HEK293T (cell line): Measurements from ENCODE around the gene CENPT.
A peak's percentile ranks its signal among the peaks of the same experiment; 100 is the strongest.

Experiments
- ARNT ChIP-seq: fragments of 450-650 bp; IDR thresholded peaks from 2 replicates; pipeline ENCODE4 v1.6.1; 2017; ENCODE audit warnings: mild to moderate bottlenecking
- BHLHE40 ChIP-seq: fragments of 450-650 bp; IDR thresholded peaks from 2 replicates; pipeline ENCODE4 v1.6.1; 2016; ENCODE audit warnings: mild to moderate bottlenecking, moderate library complexity, borderline replicate concordance
- CTBP1 ChIP-seq: fragments of 450-650 bp; IDR thresholded peaks from 2 replicates; pipeline ENCODE4 v1.6.1; 2016; ENCODE audit warnings: borderline replicate concordance
- ELF4 ChIP-seq: fragments of 450-650 bp; IDR thresholded peaks from 2 replicates; pipeline ENCODE4 v1.6.1; 2017; ENCODE audit warnings: antibody characterized with exemption
- FOXA1 ChIP-seq: fragments of 450-650 bp; IDR thresholded peaks from 2 replicates; pipeline ENCODE4 v1.6.1; 2016; ENCODE audit warnings: mild to moderate bottlenecking
- FOXK2 ChIP-seq: fragments of 450-650 bp; IDR thresholded peaks from 2 replicates; pipeline ENCODE4 v1.6.1; 2016; ENCODE audit warnings: mild to moderate bottlenecking
- FOXM1 ChIP-seq: fragments of 450-650 bp; IDR thresholded peaks from 2 replicates; pipeline ENCODE4 v1.6.1; 2017; ENCODE audit warnings: mild to moderate bottlenecking, borderline replicate concordance
- L3MBTL2 ChIP-seq: fragments of 450-650 bp; conservative IDR thresholded peaks from 2 replicates; pipeline ENCODE4 v1.6.1; 2016; ENCODE audit warnings: mild to moderate bottlenecking
- LEF1 ChIP-seq: fragments of 450-650 bp; IDR thresholded peaks from 2 replicates; pipeline ENCODE4 v1.6.1; 2017; ENCODE audit warnings: mild to moderate bottlenecking, borderline replicate concordance
- NFRKB ChIP-seq: fragments of 450-650 bp; IDR thresholded peaks from 2 replicates; pipeline ENCODE4 v1.6.1; 2016; ENCODE audit warnings: mild to moderate bottlenecking, moderate library complexity
- SP1 ChIP-seq: fragments of 450-650 bp; IDR thresholded peaks from 2 replicates; pipeline ENCODE4 v1.6.1; 2017
- SUZ12 ChIP-seq: fragments of 450-650 bp; IDR thresholded peaks from 2 replicates; pipeline ENCODE4 v1.6.1; 2016; ENCODE audit warnings: mild to moderate bottlenecking
- TARDBP ChIP-seq: fragments of 450-650 bp; IDR thresholded peaks from 2 replicates; pipeline ENCODE4 v1.6.1; 2016
- TF ChIP-seq, protein P1 (sequence below): fragments of 450-650 bp; IDR thresholded peaks from 2 replicates; pipeline ENCODE4 v1.6.1; 2016

DNA sequence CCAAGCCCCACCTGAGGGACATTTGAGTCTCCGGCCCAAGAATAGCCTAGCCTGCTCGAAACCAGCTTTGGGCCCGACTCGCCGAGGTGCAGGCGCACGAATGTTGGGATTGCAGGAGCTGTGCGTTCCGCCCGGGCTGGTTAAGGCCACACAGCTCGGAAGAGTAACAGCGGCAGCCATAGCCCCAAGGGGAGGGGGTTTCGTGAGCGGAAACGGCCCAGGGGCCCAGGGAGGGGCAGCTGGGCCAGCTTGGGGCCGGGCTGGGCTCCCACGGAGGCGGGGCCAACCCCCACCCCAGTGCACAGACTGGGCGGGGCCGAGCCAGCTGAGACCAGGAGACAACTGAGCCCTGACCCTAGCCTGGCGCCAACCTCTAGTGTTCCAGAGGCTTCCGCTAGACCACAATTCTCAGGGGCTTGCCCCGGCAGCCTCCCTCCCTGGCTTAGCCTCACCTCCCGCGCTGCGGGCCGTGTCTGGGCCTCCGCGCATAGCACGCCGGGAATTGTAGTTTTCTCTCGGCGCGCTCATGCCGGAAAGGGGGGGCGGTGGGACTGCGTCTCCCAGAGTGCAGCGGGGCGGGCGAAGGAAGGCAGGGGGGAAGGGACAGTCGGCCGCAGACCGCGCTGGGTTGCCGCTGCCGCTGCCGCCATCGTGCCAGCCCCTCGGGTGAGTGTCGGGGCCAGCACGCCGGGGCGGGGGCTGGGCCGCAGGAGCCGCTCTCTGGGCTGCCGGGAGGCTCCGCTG lies 1.0 kb downstream of the CENPT start, which contains the start of gene NUTF2:
- TF ChIP-seq FOXM1 (no peak; the same call in 1 of the 2 replicates), FOXK2 (no peak), TARDBP (no peak), SUZ12 (no peak), FOXA1 (no peak), BHLHE40 (no peak), ARNT (no peak), L3MBTL2 (0 out of 2 replicates have a peak, but pooled peaks have one; percentile 28), SP1 (no peak), CTBP1 (no peak), ELF4 (no peak), NFRKB (no peak), LEF1 (no peak)
- TF ChIP-seq, protein P1, sequence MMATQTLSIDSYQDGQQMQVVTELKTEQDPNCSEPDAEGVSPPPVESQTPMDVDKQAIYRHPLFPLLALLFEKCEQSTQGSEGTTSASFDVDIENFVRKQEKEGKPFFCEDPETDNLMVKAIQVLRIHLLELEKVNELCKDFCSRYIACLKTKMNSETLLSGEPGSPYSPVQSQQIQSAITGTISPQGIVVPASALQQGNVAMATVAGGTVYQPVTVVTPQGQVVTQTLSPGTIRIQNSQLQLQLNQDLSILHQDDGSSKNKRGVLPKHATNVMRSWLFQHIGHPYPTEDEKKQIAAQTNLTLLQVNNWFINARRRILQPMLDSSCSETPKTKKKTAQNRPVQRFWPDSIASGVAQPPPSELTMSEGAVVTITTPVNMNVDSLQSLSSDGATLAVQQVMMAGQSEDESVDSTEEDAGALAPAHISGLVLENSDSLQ, result no peak
